Spleen (tissue), 7 donors: ENCODE data around the gene NRG3.

Experiments used
- POLR2A ChIP-seq, 3 donors: fragments of 450-650 bp; IDR thresholded peaks; one replicate each; pipeline ENCODE4 v1.5.1; 2017; ENCODE audit warnings: antibody characterized with exemption in 3 of 3, mild to moderate bottlenecking in 1 of 3
- TF ChIP-seq, protein P1 (sequence below), 11 experiments: fragments of 200-600 bp in 7 of 11; fragments of 450-650 bp in 4 of 11; sonication (generic) in 4 of 11; IDR thresholded peaks in 8 of 11; conservative IDR thresholded peaks in 3 of 11; 1 replicate in 7 of 11; 2 replicates in 4 of 11; pipeline versions ENCODE4 v1.4.0 to v1.8.0; 2016 to 2021; ENCODE audit warnings: antibody characterized with exemption in 11 of 11, inconsistent platforms in 4 of 11, mild to moderate bottlenecking in 1 of 11
- donor health status: DM: no; HTN: no; CAD: no; lungs with moderate emphysema.
- donor health status: DM: no; HTN: no; CAD: no.
- donor health status: DM: no; HTN: no; CAD: no.

DNA sequence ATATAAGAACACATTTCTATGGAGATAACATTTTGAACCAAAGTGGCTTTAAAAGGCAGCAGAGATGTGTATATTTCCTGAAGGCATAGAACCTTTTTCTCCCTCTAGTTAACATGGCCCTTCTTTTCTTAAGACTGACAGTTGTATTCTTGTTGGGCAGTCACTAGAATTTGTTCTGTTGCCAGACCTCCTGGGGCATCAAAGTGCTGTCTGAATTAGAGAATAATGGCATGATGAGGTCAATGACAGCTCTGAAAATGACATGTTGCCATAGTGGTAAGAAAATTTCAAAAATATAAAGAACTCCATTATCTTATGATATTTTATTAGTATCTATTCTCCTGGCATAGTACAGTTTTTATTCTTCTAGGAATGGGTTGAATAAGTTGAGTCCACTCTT, 446.7 kb downstream of the NRG3 start:
- TF ChIP-seq, protein P1, sequence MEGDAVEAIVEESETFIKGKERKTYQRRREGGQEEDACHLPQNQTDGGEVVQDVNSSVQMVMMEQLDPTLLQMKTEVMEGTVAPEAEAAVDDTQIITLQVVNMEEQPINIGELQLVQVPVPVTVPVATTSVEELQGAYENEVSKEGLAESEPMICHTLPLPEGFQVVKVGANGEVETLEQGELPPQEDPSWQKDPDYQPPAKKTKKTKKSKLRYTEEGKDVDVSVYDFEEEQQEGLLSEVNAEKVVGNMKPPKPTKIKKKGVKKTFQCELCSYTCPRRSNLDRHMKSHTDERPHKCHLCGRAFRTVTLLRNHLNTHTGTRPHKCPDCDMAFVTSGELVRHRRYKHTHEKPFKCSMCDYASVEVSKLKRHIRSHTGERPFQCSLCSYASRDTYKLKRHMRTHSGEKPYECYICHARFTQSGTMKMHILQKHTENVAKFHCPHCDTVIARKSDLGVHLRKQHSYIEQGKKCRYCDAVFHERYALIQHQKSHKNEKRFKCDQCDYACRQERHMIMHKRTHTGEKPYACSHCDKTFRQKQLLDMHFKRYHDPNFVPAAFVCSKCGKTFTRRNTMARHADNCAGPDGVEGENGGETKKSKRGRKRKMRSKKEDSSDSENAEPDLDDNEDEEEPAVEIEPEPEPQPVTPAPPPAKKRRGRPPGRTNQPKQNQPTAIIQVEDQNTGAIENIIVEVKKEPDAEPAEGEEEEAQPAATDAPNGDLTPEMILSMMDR (IDR thresholded peaks at IDR 0.05 in 8 of 11, conservative IDR thresholded peaks at IDR 0.05 in 3 of 11): no peak
- no peak for TF ChIP-seq POLR2A (IDR thresholded peaks at IDR 0.05)
